Neural progenitor cell (in vitro differentiated cells): Measurements from ENCODE around the gene C1orf216. TPM values are rescaled to one million over a fixed set of nuclear protein-coding genes. Genes with fewer than 3 reads are reported as not detected.

Experiments
- DNase-seq: peaks from one replicate; pipeline ENCODE4 v3.0.0-alpha.2; 2016; ENCODE audit warnings: low spot score
- H2AFZ ChIP-seq: fragments of 200-600 bp; sonication (generic); replicated peaks from 2 replicates; pipeline ENCODE4 v1.6.1; 2016; ENCODE audit warnings: antibody characterized with exemption
- H3F3A ChIP-seq: fragments of 200-600 bp; sonication (generic); 2 replicates; pipeline ENCODE4 v1.6.1; 2016; ENCODE audit warnings: antibody characterized with exemption, low read depth
- H3K27ac ChIP-seq: fragments of 200-600 bp; sonication (generic); 2 replicates; pipeline ENCODE4 v1.5.1; 2016; ENCODE audit warnings: mild to moderate bottlenecking
- H3K27me3 ChIP-seq: fragments of 200-600 bp; sonication (generic); 2 replicates; pipeline ENCODE4 v1.6.1; 2016; ENCODE audit warnings: mild to moderate bottlenecking, moderate library complexity
- H3K36me3 ChIP-seq: fragments of 200-600 bp; sonication (generic); 2 replicates; pipeline ENCODE4 v1.5.1; 2016
- H3K4me1 ChIP-seq: fragments of 200-600 bp; sonication (generic); 2 replicates; pipeline ENCODE4 v1.6.1; 2016; ENCODE audit warnings: mixed run types
- H3K4me2 ChIP-seq: fragments of 200-600 bp; sonication (generic); 2 replicates; pipeline ENCODE4 v1.6.1; 2016
- H3K4me3 ChIP-seq: fragments of 200-600 bp; sonication (generic); 2 replicates; pipeline ENCODE4 v1.5.1; 2016
- H3K79me2 ChIP-seq: fragments of 200-600 bp; sonication (generic); 2 replicates; pipeline ENCODE4 v1.6.1; 2016; ENCODE audit warnings: low read depth
- H3K9ac ChIP-seq: fragments of 200-600 bp; sonication (generic); 2 replicates; pipeline ENCODE4 v1.6.1; 2016
- H3K9me3 ChIP-seq: fragments of 200-600 bp; sonication (generic); 2 replicates; pipeline ENCODE4 v1.5.1; 2016; ENCODE audit warnings: low read depth
- H4K20me1 ChIP-seq: fragments of 200-600 bp; sonication (generic); 2 replicates; pipeline ENCODE4 v1.6.1; 2016; ENCODE audit warnings: low read depth
- H3K27ac Mint-ChIP-seq: 3 replicates; pipeline ENCODE4 v1.8.0; 2021; ENCODE audit warnings: mixed read lengths
- H3K27me3 Mint-ChIP-seq: 2 replicates; pipeline ENCODE4 v1.8.0; 2022; ENCODE audit warnings: low read depth, mild to moderate bottlenecking, inconsistent platforms, moderate library complexity, mixed read lengths; ENCODE audit not compliant: insufficient read depth
- H3K36me3 Mint-ChIP-seq: 3 replicates; pipeline ENCODE4 v1.8.0; 2021; ENCODE audit warnings: mixed read lengths
- H3K4me1 Mint-ChIP-seq: 3 replicates; pipeline ENCODE4 v1.8.0; 2021; ENCODE audit warnings: mixed read lengths
- H3K4me3 Mint-ChIP-seq: 3 replicates; pipeline ENCODE4 v1.8.0; 2021; ENCODE audit warnings: mild to moderate bottlenecking, moderate library complexity, mixed read lengths
- H3K9me3 Mint-ChIP-seq: 3 replicates; pipeline ENCODE4 v1.8.0; 2020; ENCODE audit warnings: mixed read lengths
- EZH2 ChIP-seq: fragments of 200-600 bp; sonication (generic); IDR thresholded peaks from 2 replicates; pipeline ENCODE4 v1.6.1; 2017; ENCODE audit warnings: antibody characterized with exemption, mild to moderate bottlenecking, moderate library complexity
- EZH2phosphoT487 ChIP-seq: fragments of 200-600 bp; sonication (generic); IDR thresholded peaks from 2 replicates; pipeline ENCODE4 v1.6.1; 2017; ENCODE audit warnings: antibody characterized with exemption
- total RNA-seq: library from RNA; depleted of rRNA; stranded (reverse); fragments of >200 nt; gene quantifications from 2 replicates; pipeline ENCODE4 v1.2.3, GENCODE V29; 2015; ENCODE audit warnings: low replicate concordance
- TF ChIP-seq, protein P1 (sequence below): fragments of 200-600 bp; sonication (generic); IDR thresholded peaks from 2 replicates; pipeline ENCODE4 v1.5.1; 2017; ENCODE audit warnings: antibody characterized with exemption, mild to moderate bottlenecking

C1orf216 gene
- total RNA-seq, 1 donor from 2014 or later, result 4.4 TPM

DNA sequence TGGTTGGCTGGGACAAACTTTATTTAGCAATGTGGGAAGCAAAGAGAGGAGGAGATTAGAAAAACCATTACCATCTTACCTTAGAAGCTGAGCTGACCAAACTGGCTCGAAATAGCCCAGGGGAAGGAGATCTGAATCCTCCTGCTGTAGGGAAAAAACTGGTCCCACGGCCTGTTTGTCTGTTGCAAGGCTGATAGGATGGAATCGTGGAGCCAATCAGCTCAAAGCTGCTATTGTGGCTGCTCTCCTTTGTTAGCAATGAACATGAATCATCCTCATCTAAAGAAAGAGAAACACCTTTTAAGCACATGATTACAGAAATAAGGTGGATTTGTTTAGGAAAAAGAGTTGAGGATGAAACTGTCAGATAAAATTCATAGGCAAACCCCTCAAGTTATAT is 29.6 kb upstream of the C1orf216 start:
- peaks cover 22% of the 10 kb centered on the region for H3K36me3 Mint-ChIP-seq
- H3K27me3 Mint-ChIP-seq, result no peaks in the 10 kb centered on the region
- H3K27ac Mint-ChIP-seq, result no peak overlapping the region
- H2AFZ ChIP-seq, result no peak overlapping the region
- H3K4me1 Mint-ChIP-seq, result no peaks in the 10 kb centered on the region
- H3F3A ChIP-seq, result no peaks in the 10 kb centered on the region
- no peaks in the 10 kb centered on the region for H3K4me1 ChIP-seq
- no peak overlapping the region for H3K27ac ChIP-seq
- H3K4me3 ChIP-seq, result no peak overlapping the region
- no peak overlapping the region for H3K4me3 Mint-ChIP-seq
- no peaks in the 10 kb centered on the region for H3K79me2 ChIP-seq
- peaks cover 28% of the 10 kb centered on the region for H3K36me3 ChIP-seq
- TF ChIP-seq EZH2phosphoT487 (no peak), EZH2 (no peak)
- TF ChIP-seq, protein P1, sequence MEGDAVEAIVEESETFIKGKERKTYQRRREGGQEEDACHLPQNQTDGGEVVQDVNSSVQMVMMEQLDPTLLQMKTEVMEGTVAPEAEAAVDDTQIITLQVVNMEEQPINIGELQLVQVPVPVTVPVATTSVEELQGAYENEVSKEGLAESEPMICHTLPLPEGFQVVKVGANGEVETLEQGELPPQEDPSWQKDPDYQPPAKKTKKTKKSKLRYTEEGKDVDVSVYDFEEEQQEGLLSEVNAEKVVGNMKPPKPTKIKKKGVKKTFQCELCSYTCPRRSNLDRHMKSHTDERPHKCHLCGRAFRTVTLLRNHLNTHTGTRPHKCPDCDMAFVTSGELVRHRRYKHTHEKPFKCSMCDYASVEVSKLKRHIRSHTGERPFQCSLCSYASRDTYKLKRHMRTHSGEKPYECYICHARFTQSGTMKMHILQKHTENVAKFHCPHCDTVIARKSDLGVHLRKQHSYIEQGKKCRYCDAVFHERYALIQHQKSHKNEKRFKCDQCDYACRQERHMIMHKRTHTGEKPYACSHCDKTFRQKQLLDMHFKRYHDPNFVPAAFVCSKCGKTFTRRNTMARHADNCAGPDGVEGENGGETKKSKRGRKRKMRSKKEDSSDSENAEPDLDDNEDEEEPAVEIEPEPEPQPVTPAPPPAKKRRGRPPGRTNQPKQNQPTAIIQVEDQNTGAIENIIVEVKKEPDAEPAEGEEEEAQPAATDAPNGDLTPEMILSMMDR, result no peak
- H3K9ac ChIP-seq, result no peak overlapping the region
- H3K9me3 Mint-ChIP-seq, result no peaks in the 10 kb centered on the region
- H3K4me2 ChIP-seq, result no peak overlapping the region
- no peaks in the 10 kb centered on the region for H3K27me3 ChIP-seq
- DNase-seq, result no peak
- H4K20me1 ChIP-seq, result no peaks in the 10 kb centered on the region
- no peaks in the 10 kb centered on the region for H3K9me3 ChIP-seq

- H3K27me3 Mint-ChIP-seq, result no peaks in the 10 kb centered on the region
- H3K27me3 ChIP-seq, result no peaks in the 10 kb centered on the region
- H2AFZ ChIP-seq, result no peak overlapping the region
- peaks cover 23% of the 10 kb centered on the region for H3K36me3 Mint-ChIP-seq
- no peaks in the 10 kb centered on the region for H3K4me1 Mint-ChIP-seq
- no peaks in the 10 kb centered on the region for H3K79me2 ChIP-seq
- no peaks in the 10 kb centered on the region for H3F3A ChIP-seq
- H3K9ac ChIP-seq, result no peak overlapping the region
- no peaks in the 10 kb centered on the region for H3K4me1 ChIP-seq
- peaks cover 19% of the 10 kb centered on the region for H3K36me3 ChIP-seq
- no peak overlapping the region for H3K4me2 ChIP-seq
- no peak overlapping the region for H3K27ac ChIP-seq
- no peak for TF ChIP-seq EZH2
- TF ChIP-seq, protein P1, result no peak
- TF ChIP-seq EZH2phosphoT487, result no peak
- H3K9me3 Mint-ChIP-seq, result no peaks in the 10 kb centered on the region
- no peaks in the 10 kb centered on the region for H4K20me1 ChIP-seq
- DNase-seq, result no peak
- no peak overlapping the region for H3K27ac Mint-ChIP-seq
- no peaks in the 10 kb centered on the region for H3K9me3 ChIP-seq
- no peak overlapping the region for H3K4me3 Mint-ChIP-seq
- H3K4me3 ChIP-seq, result no peak overlapping the region
These were observed 26.5 kb upstream of the C1orf216 start for GRCh38 chr1:35745124-35745730.

DNA sequence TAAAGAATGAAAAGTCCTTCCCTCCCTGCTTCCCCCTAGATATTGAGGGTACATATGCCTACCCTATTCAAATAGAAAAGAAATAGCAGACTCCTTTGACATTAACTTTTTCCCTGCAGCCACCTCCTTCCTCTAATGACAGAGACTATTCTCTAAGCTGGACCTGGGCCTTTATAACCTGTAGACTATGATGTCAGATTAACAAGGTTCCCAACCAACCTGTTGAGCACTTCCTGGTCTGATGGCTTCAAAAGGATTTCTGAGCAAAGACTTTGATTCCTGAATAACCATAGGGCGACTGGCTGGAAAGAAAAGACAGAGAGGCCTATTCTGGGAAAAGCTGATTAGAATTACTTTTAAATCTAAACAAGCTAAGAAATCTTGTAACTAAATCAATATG is 18.4 kb upstream of the C1orf216 start:
- Histone ChIP-seq H3K9ac (no peak overlapping the region), H3K4me3 (no peak overlapping the region), H4K20me1 (no peaks in the 10 kb centered on the region), H3K79me2 (no peaks in the 10 kb centered on the region), H3K4me1 (no peaks in the 10 kb centered on the region), H3K4me2 (no peak overlapping the region), H3K27me3 (no peaks in the 10 kb centered on the region), H3K36me3 (peaks cover 10% of the 10 kb centered on the region), H3K9me3 (no peaks in the 10 kb centered on the region), H3F3A (no peaks in the 10 kb centered on the region), H2AFZ (no peak overlapping the region), H3K27ac (no peak overlapping the region)
- no peaks in the 10 kb centered on the region for H3K9me3 Mint-ChIP-seq
- H3K27ac Mint-ChIP-seq, result no peak overlapping the region
- no peak overlapping the region for H3K4me3 Mint-ChIP-seq
- DNase-seq, result no peak
- TF ChIP-seq EZH2phosphoT487 (no peak), EZH2 (no peak)
- H3K36me3 Mint-ChIP-seq, result peaks cover 17% of the 10 kb centered on the region
- H3K4me1 Mint-ChIP-seq, result no peaks in the 10 kb centered on the region
- H3K27me3 Mint-ChIP-seq, result peaks cover 3% of the 10 kb centered on the region

DNA sequence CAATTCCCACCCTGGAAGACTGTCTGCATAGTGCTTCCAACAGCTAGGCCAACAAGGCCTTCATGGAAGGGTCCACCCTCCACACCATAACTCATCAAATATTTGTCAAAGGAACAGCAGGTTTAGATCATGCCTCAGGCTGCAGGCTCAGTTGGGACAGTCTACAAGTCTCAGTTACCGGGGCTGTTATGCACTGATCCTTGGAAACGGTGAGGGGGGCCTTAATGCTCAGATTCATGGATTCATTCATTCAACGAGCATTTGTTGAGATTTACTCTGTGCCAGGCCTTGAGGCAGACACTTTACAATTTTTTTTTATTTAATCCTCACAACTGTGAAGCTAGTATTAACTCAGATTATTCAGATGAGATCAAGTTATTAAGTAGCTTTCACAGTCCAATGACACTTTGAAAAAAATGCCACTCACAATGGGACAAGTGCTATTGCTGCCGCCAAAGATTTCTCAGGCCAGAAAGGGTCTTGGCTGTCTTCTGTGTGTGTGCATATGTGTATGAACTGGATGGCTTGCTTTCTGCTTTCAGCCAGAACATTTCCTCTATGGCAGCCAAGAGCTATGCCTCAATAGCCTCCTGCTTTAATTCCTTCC is 8.9 kb upstream of the C1orf216 start:
- no peak overlapping the region for H3K4me2 ChIP-seq
- H3K27ac ChIP-seq, result no peak overlapping the region
- H3K79me2 ChIP-seq, result no peaks in the 10 kb centered on the region
- no peaks in the 10 kb centered on the region for H3K9me3 Mint-ChIP-seq
- no peak overlapping the region for H3K4me3 ChIP-seq
- H3K9me3 ChIP-seq, result no peaks in the 10 kb centered on the region
- H3K4me3 Mint-ChIP-seq, result no peak overlapping the region
- TF ChIP-seq, protein P1, result no peak
- no peak for TF ChIP-seq EZH2phosphoT487
- no peak for TF ChIP-seq EZH2
- H3K4me1 ChIP-seq, result peaks cover 17% of the 10 kb centered on the region
- no peak overlapping the region for H2AFZ ChIP-seq
- H4K20me1 ChIP-seq, result peaks cover 5% of the 10 kb centered on the region
- H3K27me3 ChIP-seq, result no peaks in the 10 kb centered on the region
- peaks cover 2% of the 10 kb centered on the region for H3K36me3 Mint-ChIP-seq
- peaks cover 9% of the 10 kb centered on the region for H3F3A ChIP-seq
- no peaks in the 10 kb centered on the region for H3K36me3 ChIP-seq
- DNase-seq, result no peak
- no peaks in the 10 kb centered on the region for H3K27me3 Mint-ChIP-seq
- peaks cover 10% of the 10 kb centered on the region for H3K4me1 Mint-ChIP-seq
- H3K27ac Mint-ChIP-seq, result no peak overlapping the region
- H3K9ac ChIP-seq, result no peak overlapping the region
